Heart left ventricle (tissue), 13 donors: ENCODE results near the gene ZNF43.

Source experiments
- POLR2A ChIP-seq, 2 donors: fragments of 450-650 bp; IDR thresholded peaks; one replicate each; pipeline ENCODE4 v1.6.1; 2017; ENCODE audit warnings: antibody characterized with exemption in 2 of 2, mild to moderate bottlenecking in 2 of 2, moderate library complexity in 2 of 2
- TF ChIP-seq, protein P1 (sequence below), 12 donors: fragments of 200-600 bp; sonication (generic) in 4 of 12; IDR thresholded peaks; one replicate each; pipeline versions ENCODE4 v1.5.0 to v1.8.0; 2018 to 2022; ENCODE audit warnings: antibody characterized with exemption in 12 of 12, mild to moderate bottlenecking in 5 of 12
- donor health status: ischemic (EF 13 %, LVEDD 7.1; RV severe dilation, severe dysfunction).
- donor health status: DM: no; HTN: yes; CAD: no.
- donor health status: DM: no; HTN: no; CAD: no.
- donor health status: ischemic (EF 25% LVEDD 6.9; RV normal size, moderate dysfunction).
- donor health status: ischemic (EF 25% LVEDD 5.7; RV mildly dilated, moderate dysfunction).
- donor health status: ischemic (EF 35%, LVEDD 5.7; RV mildly dilated, moderate dysfunction).
- donor health status: nonischemic (EF 11% LVEDD 7.7; RV severe dilation, severe dysfunction).
- donor health status: DM: yes; HTN: yes; CAD: no.
- donor health status: PGD.
- donor health status: ischemic (EF 29% LVEDD 5.4; RV normal size, mild dysfunction).
- donor health status: nonischemic (EF 23%, LVEDD 6.1; RV moderate dilation, normal function).

DNA sequence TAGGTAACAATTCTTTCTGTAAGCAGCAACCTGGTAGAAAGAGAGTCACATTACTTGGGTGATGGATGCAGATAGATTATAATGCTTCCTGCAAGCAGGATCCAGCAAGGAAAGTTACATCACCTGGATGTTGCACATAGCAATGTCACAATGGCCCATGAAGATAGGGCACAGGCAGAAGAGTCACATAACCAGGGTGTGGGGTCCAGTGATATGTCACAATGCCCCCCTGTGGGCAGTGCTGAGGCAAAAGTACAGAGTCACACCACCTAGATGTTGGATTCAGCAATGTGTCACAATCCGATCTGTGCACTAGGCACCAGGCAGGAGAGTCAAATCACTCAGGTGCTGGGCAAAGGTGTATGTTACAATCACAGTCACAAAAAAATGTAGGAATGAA, 4.0 kb upstream of the ZNF43 start:
- TF ChIP-seq, protein P1, sequence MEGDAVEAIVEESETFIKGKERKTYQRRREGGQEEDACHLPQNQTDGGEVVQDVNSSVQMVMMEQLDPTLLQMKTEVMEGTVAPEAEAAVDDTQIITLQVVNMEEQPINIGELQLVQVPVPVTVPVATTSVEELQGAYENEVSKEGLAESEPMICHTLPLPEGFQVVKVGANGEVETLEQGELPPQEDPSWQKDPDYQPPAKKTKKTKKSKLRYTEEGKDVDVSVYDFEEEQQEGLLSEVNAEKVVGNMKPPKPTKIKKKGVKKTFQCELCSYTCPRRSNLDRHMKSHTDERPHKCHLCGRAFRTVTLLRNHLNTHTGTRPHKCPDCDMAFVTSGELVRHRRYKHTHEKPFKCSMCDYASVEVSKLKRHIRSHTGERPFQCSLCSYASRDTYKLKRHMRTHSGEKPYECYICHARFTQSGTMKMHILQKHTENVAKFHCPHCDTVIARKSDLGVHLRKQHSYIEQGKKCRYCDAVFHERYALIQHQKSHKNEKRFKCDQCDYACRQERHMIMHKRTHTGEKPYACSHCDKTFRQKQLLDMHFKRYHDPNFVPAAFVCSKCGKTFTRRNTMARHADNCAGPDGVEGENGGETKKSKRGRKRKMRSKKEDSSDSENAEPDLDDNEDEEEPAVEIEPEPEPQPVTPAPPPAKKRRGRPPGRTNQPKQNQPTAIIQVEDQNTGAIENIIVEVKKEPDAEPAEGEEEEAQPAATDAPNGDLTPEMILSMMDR (IDR thresholded peaks at IDR 0.05): no peak
- no peak for TF ChIP-seq POLR2A (IDR thresholded peaks at IDR 0.05)
